Esophagus muscularis mucosa (tissue), 4 donors: ENCODE results near the gene GNGT1.

ENCODE experiments used
- EP300 ChIP-seq: sonication (generic); formaldehyde crosslinking; IDR thresholded peaks from one replicate; pipeline ENCODE4 v1.6.1; 2017; ENCODE audit warnings: antibody characterized with exemption
- POLR2A ChIP-seq: fragments of 450-650 bp; IDR thresholded peaks from one replicate; pipeline ENCODE4 v1.6.1; 2017; ENCODE audit warnings: antibody characterized with exemption, moderate library complexity, mild to moderate bottlenecking, low read depth
- POLR2AphosphoS5 ChIP-seq, 2 donors: sonication (generic); formaldehyde crosslinking; IDR thresholded peaks; one replicate each; pipeline ENCODE4 v1.6.1; 2017; ENCODE audit warnings: antibody characterized with exemption in 2 of 2
- TF ChIP-seq, protein P1 (sequence below), 3 experiments: fragments of 200-600 bp in 2 of 3; fragments of 450-650 bp in 1 of 3; sonication (generic) in 2 of 3; IDR thresholded peaks; one replicate each; pipeline ENCODE4 v1.5.1; 2017 to 2019; ENCODE audit warnings: antibody characterized with exemption in 3 of 3, mild to moderate bottlenecking in 2 of 3, moderate library complexity in 1 of 3

DNA sequence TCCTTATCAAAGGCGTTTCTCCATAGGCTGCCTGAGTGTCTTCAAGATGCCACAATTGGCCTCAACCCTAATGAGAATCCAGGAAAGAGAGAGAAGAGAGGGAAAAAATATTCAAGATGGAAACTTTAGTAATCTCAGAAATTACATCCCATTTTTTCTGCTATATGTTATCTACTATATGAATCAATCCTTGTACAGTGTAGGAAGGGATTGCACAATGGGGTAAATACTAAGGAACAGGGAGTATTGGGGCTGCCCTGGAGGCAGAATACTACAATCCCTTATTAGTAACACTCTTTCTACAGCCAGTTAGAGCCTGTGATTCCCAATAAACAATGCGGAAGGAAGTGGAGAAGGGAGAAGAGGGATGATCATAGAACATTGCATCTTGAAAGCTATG lies 43.7 kb upstream of the GNGT1 start:
- TF ChIP-seq, protein P1, sequence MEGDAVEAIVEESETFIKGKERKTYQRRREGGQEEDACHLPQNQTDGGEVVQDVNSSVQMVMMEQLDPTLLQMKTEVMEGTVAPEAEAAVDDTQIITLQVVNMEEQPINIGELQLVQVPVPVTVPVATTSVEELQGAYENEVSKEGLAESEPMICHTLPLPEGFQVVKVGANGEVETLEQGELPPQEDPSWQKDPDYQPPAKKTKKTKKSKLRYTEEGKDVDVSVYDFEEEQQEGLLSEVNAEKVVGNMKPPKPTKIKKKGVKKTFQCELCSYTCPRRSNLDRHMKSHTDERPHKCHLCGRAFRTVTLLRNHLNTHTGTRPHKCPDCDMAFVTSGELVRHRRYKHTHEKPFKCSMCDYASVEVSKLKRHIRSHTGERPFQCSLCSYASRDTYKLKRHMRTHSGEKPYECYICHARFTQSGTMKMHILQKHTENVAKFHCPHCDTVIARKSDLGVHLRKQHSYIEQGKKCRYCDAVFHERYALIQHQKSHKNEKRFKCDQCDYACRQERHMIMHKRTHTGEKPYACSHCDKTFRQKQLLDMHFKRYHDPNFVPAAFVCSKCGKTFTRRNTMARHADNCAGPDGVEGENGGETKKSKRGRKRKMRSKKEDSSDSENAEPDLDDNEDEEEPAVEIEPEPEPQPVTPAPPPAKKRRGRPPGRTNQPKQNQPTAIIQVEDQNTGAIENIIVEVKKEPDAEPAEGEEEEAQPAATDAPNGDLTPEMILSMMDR (IDR thresholded peaks at IDR 0.05), result no peak
- TF ChIP-seq POLR2AphosphoS5 (IDR thresholded peaks at IDR 0.05), result no peak
- TF ChIP-seq EP300, result no peak
- TF ChIP-seq POLR2A, result no peak
